Astrocyte (in vitro differentiated cells and primary cell): ENCODE results near the gene KCNA3. TPM values are rescaled to one million over a fixed set of nuclear protein-coding genes. Genes with fewer than 3 reads are reported as not detected.

Experiments
- DNase-seq: peaks from one replicate; pipeline ENCODE4 v3.0.0-alpha.2; 2010; ENCODE audit warnings: low read depth
- FAIRE-seq: peaks from 2 replicates; lab custom pipeline; 2011; peaks lifted over from hg19 to GRCh38; lab: Jason Lieb, UNC
- H2AFZ ChIP-seq: 2 replicates; pipeline ENCODE4 v1.6.0; 2012; ENCODE audit warnings: low read depth, low read length, inconsistent platforms
- H3K27ac ChIP-seq: 2 replicates; pipeline ENCODE4 v1.5.1; 2011; ENCODE audit warnings: low read depth, low read length, inconsistent platforms
- H3K27me3 ChIP-seq: 2 replicates; pipeline ENCODE4 v1.6.0; 2011; ENCODE audit warnings: low read length, inconsistent platforms; ENCODE audit not compliant: insufficient read depth
- H3K36me3 ChIP-seq: 2 replicates; pipeline ENCODE4 v1.5.1; 2011; ENCODE audit warnings: low read length, inconsistent platforms; ENCODE audit not compliant: insufficient read depth
- H3K4me1 ChIP-seq: 2 replicates; pipeline ENCODE4 v1.5.1; 2011; ENCODE audit warnings: low read length, inconsistent platforms; ENCODE audit not compliant: insufficient read depth
- H3K4me2 ChIP-seq: 2 replicates; pipeline ENCODE4 v1.6.0; 2012; ENCODE audit warnings: low read length, inconsistent platforms
- H3K4me3 ChIP-seq: 2 replicates; pipeline ENCODE4 v1.5.1; 2011; ENCODE audit warnings: low read depth, mild to moderate bottlenecking, low read length, inconsistent platforms; ENCODE audit not compliant: insufficient read depth
- H3K79me2 ChIP-seq: 2 replicates; pipeline ENCODE4 v1.6.0; 2012; ENCODE audit warnings: mild to moderate bottlenecking, low read length, inconsistent platforms; ENCODE audit not compliant: insufficient read depth
- H3K9ac ChIP-seq: 2 replicates; pipeline ENCODE4 v1.6.0; 2012; ENCODE audit warnings: mild to moderate bottlenecking, low read length, inconsistent platforms
- H3K9me3 ChIP-seq: 2 replicates; pipeline ENCODE4 v1.5.1; 2012; ENCODE audit warnings: low read depth, mild to moderate bottlenecking, low read length, inconsistent platforms; ENCODE audit not compliant: insufficient read depth
- H4K20me1 ChIP-seq: 2 replicates; pipeline ENCODE4 v1.6.0; 2012; ENCODE audit warnings: low read length, inconsistent platforms; ENCODE audit not compliant: insufficient read depth
- H3K27ac Mint-ChIP-seq: one replicate; pipeline ENCODE4 v1.8.0; 2021; ENCODE audit warnings: mild to moderate bottlenecking, mixed read lengths; ENCODE audit not compliant: unreplicated experiment
- H3K27me3 Mint-ChIP-seq: one replicate; pipeline ENCODE4 v1.8.0; 2021; ENCODE audit warnings: low read depth, mixed read lengths; ENCODE audit not compliant: unreplicated experiment
- H3K36me3 Mint-ChIP-seq: one replicate; pipeline ENCODE4 v1.8.0; 2021; ENCODE audit warnings: low read depth, mixed read lengths; ENCODE audit not compliant: unreplicated experiment
- H3K4me1 Mint-ChIP-seq: one replicate; pipeline ENCODE4 v1.8.0; 2021; ENCODE audit warnings: low read depth, mixed read lengths; ENCODE audit not compliant: unreplicated experiment
- H3K4me3 Mint-ChIP-seq: one replicate; pipeline ENCODE4 v1.8.0; 2021; ENCODE audit warnings: mild to moderate bottlenecking, moderate library complexity, mixed read lengths; ENCODE audit not compliant: unreplicated experiment
- H3K9me3 Mint-ChIP-seq: one replicate; pipeline ENCODE4 v1.8.0; 2021; ENCODE audit warnings: mild to moderate bottlenecking, mixed read lengths; ENCODE audit not compliant: unreplicated experiment
- EZH2 ChIP-seq: IDR thresholded peaks from 2 replicates; pipeline ENCODE4 v1.6.1; 2012; ENCODE audit warnings: mild to moderate bottlenecking, low read length, inconsistent platforms; ENCODE audit not compliant: insufficient read depth
- total RNA-seq: library from RNA; stranded (reverse); gene quantifications from 2 replicates; pipeline ENCODE4 v1.2.1, GENCODE V29; 2021
- TF ChIP-seq, protein P1 (sequence below): IDR thresholded peaks from 2 replicates; pipeline ENCODE4 v1.5.1; 2011; ENCODE audit warnings: low read depth, mild to moderate bottlenecking, inconsistent platforms, low read length, moderate library complexity; ENCODE audit not compliant: insufficient read depth

KCNA3 gene
- total RNA-seq, 1 donor from 2014 or later, result 0.09 TPM

- Mint-ChIP-seq H3K27me3 (peaks cover 72% of the 10 kb centered on the region), H3K27ac (no peak overlapping the region), H3K4me1 (peaks cover 2% of the 10 kb centered on the region), H3K4me3 (peak overlapping the region; percentile 79), H3K36me3 (peaks cover 7% of the 10 kb centered on the region), H3K9me3 (peaks cover 13% of the 10 kb centered on the region)
- no peak for DNase-seq
- no peak overlapping the region for H2AFZ ChIP-seq
- no peaks in the 10 kb centered on the region for H4K20me1 ChIP-seq
- H3K79me2 ChIP-seq, result no peaks in the 10 kb centered on the region
- H3K27ac ChIP-seq, result no peak overlapping the region
- H3K4me3 ChIP-seq, result no peak overlapping the region
- no peaks in the 10 kb centered on the region for H3K36me3 ChIP-seq
- FAIRE-seq, result no peak
- no peak overlapping the region for H3K4me2 ChIP-seq
- H3K9ac ChIP-seq, result no peak overlapping the region
- H3K9me3 ChIP-seq, result peaks cover 12% of the 10 kb centered on the region
- TF ChIP-seq, protein P1, sequence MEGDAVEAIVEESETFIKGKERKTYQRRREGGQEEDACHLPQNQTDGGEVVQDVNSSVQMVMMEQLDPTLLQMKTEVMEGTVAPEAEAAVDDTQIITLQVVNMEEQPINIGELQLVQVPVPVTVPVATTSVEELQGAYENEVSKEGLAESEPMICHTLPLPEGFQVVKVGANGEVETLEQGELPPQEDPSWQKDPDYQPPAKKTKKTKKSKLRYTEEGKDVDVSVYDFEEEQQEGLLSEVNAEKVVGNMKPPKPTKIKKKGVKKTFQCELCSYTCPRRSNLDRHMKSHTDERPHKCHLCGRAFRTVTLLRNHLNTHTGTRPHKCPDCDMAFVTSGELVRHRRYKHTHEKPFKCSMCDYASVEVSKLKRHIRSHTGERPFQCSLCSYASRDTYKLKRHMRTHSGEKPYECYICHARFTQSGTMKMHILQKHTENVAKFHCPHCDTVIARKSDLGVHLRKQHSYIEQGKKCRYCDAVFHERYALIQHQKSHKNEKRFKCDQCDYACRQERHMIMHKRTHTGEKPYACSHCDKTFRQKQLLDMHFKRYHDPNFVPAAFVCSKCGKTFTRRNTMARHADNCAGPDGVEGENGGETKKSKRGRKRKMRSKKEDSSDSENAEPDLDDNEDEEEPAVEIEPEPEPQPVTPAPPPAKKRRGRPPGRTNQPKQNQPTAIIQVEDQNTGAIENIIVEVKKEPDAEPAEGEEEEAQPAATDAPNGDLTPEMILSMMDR, result no peak
- TF ChIP-seq EZH2, result no peak
- H3K27me3 ChIP-seq, result peaks cover 47% of the 10 kb centered on the region
- no peaks in the 10 kb centered on the region for H3K4me1 ChIP-seq
These were observed 1.5 kb downstream of the KCNA3 start for GRCh38 chr1:110673197-110673701.

- peaks cover 47% of the 10 kb centered on the region for H3K27me3 ChIP-seq
- peak overlapping the region; percentile 41 for H3K4me3 Mint-ChIP-seq
- FAIRE-seq, result no peak
These were observed 2.0 kb downstream of the KCNA3 start for GRCh38 chr1:110672753-110673108.

More at GRCh38 chr1:110672753-110673108, 2.0 kb downstream of the KCNA3 start:
- peaks cover 13% of the 10 kb centered on the region for H3K9me3 Mint-ChIP-seq
- peaks cover 7% of the 10 kb centered on the region for H3K36me3 Mint-ChIP-seq
- Histone ChIP-seq H3K36me3 (no peaks in the 10 kb centered on the region), H3K79me2 (no peaks in the 10 kb centered on the region), H2AFZ (no peak overlapping the region), H4K20me1 (no peaks in the 10 kb centered on the region), H3K9ac (no peak overlapping the region), H3K4me2 (no peak overlapping the region), H3K4me3 (no peak overlapping the region), H3K27ac (no peak overlapping the region), H3K4me1 (no peaks in the 10 kb centered on the region), H3K9me3 (peaks cover 12% of the 10 kb centered on the region)
- H3K27ac Mint-ChIP-seq, result no peak overlapping the region
- DNase-seq, result no peak
- H3K4me1 Mint-ChIP-seq, result peaks cover 2% of the 10 kb centered on the region
- H3K27me3 Mint-ChIP-seq, result peaks cover 67% of the 10 kb centered on the region
- TF ChIP-seq EZH2, result no peak
- TF ChIP-seq, protein P1, result no peak
